GM12874 (cell line): Measurements from ENCODE around the gene ZBTB18.

Experiments
- CTCF ChIP-seq: IDR thresholded peaks from 2 replicates; pipeline ENCODE4 v1.5.1; 2011; ENCODE audit warnings: low read depth, mild to moderate bottlenecking, control low read depth, low read length, moderate library complexity; ENCODE audit not compliant: insufficient read depth

The ZBTB18 gene

GRCh38 chr1:244076740-244077139, 25.7 kb downstream of the ZBTB18 start:
- no peak for TF ChIP-seq CTCF

- no peak for TF ChIP-seq CTCF
Measured at GRCh38 chr1:244077473-244078220, 26.6 kb downstream of the ZBTB18 start.

GRCh38 chr1:244080343-244080929, 29.4 kb downstream of the ZBTB18 start:
- TF ChIP-seq CTCF = no peak

- TF ChIP-seq CTCF = no peak
Measured at GRCh38 chr1:244082969-244083368, 31.9 kb downstream of the ZBTB18 start.

- no peak for TF ChIP-seq CTCF
Measured at GRCh38 chr1:244083383-244083943, 32.4 kb downstream of the ZBTB18 start.

GRCh38 chr1:244084763-244085162, 33.7 kb downstream of the ZBTB18 start:
- no peak for TF ChIP-seq CTCF

- TF ChIP-seq CTCF = no peak
Measured at GRCh38 chr1:244085891-244086290, 34.8 kb downstream of the ZBTB18 start.
